ENCODE measurements around the gene CD14. TPM values are rescaled to one million over a fixed set of nuclear protein-coding genes. Genes with fewer than 3 reads are reported as not detected.

CD14 gene
- total RNA-seq, 1 experiment from 2014 or later, result 0.42 TPM

DNA sequence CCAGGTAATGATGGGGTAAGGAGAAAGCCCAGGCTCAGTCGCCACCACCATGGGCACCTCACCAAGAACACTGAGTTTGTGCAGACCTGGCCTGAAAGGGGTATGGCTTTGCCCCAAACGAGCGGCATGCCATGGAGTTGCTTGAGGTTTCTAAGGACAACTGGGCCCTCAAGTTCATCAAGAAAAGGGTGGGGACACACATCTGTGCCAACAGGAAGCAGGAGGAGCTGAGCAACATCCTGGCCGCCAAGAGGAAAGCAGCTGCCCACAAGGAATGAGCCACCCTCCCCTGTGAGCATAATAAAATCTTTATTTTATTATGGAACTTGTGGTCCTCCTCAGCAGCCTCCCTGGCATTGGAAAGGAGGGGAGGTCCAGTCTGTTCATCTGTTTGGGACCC is 23.8 kb downstream of the CD14 start:
- H3K9ac ChIP-seq (ENCODE audit: low read length), result no peak overlapping the region
- RAD21 ChIA-PET (ENCODE audit: low non-redundant PET in 1 of 2, low total read pairs in 2 of 2, uncharacterized antibody in 2 of 2, unreplicated experiment in 2 of 2), result no interaction called here

GRCh38 chr5:140608722-140609121 is 24.3 kb downstream of the CD14 start:
- no peak for ATAC-seq
- Histone ChIP-seq H3K4me2 (ENCODE audit: low read length) (no peak overlapping the region), H3K4me3 (replicated peaks in 1 of 2; ENCODE audit: low read depth in 1 of 2, low read length in 2 of 2) (no peak overlapping the region), H4K20me1 (ENCODE audit: insufficient read depth) (no peaks in the 10 kb centered on the region), H3K9me2 (ENCODE audit: insufficient read depth) (no peaks in the 10 kb centered on the region), H3K27ac (ENCODE audit: low read depth, low read length) (no peak overlapping the region), H3K9ac (ENCODE audit: low read length) (no peak overlapping the region), H3K36me3 (ENCODE audit: control insufficient read depth in 1 of 2, insufficient read depth in 2 of 2, low read length in 2 of 2) (no peaks in the 10 kb centered on the region), H3K27me3 (ENCODE audit: insufficient read depth, low read length) (no peaks in the 10 kb centered on the region), H3K4me1 (ENCODE audit: control insufficient read depth in 1 of 2, insufficient read depth in 2 of 2, low read length in 2 of 2) (no peaks in the 10 kb centered on the region), H3K9me3 (ENCODE audit: control insufficient read depth in 1 of 2, insufficient read depth in 1 of 2, low read depth in 1 of 2, low read length in 2 of 2) (no peaks in the 10 kb centered on the region), H2AFZ (ENCODE audit: low read depth, low read length, poor library complexity, severe bottlenecking) (no peak overlapping the region), H3K79me2 (ENCODE audit: insufficient read depth, low read length) (no peaks in the 10 kb centered on the region)
- BruUV-seq (replicated peaks), result no TSS peak
- CTCF ChIA-PET, result no interaction called here
- intact Hi-C loops (cut with micrococcal nuclease), result no loop called here
- POLR2A ChIA-PET, result interaction anchor here (0.6 kb wide), 1 partner anchor 53 kb away, joined by 5 read pairs; no protein-coding TSS in a partner anchor
- RAD21 ChIA-PET (ENCODE audit: low non-redundant PET in 1 of 2, low total read pairs in 2 of 2, uncharacterized antibody in 2 of 2, unreplicated experiment in 2 of 2), result no interaction called here
- DNase-seq (ENCODE audit: low read depth, low spot score), result no peak
- TF ChIP-seq POLR2AphosphoS5 (IDR thresholded peaks at IDR 0.05; ENCODE audit: low read depth, low read length) (no peak), EGR1 (IDR thresholded peaks at IDR 0.05; ENCODE audit: low read depth) (no peak), SRF (IDR thresholded peaks at IDR 0.05; ENCODE audit: low read depth) (no peak), MAX (IDR thresholded peaks at IDR 0.05) (no peak), CEBPB (IDR thresholded peaks at IDR 0.05; ENCODE audit: low read depth) (no peak), TCF7L2 (IDR thresholded peaks at IDR 0.05; ENCODE audit: borderline replicate concordance, extremely low read depth, insufficient read depth, insufficient read length) (no peak), EZH2 (IDR thresholded peaks at IDR 0.05) (no peak), ATF3 (IDR thresholded peaks at IDR 0.05) (no peak), ZNF274 (IDR thresholded peaks at IDR 0.05; ENCODE audit: low read depth, low read length) (no peak), FOSL1 (IDR thresholded peaks at IDR 0.05; ENCODE audit: low read depth) (no peak)
- TF ChIP-seq, protein P1, sequence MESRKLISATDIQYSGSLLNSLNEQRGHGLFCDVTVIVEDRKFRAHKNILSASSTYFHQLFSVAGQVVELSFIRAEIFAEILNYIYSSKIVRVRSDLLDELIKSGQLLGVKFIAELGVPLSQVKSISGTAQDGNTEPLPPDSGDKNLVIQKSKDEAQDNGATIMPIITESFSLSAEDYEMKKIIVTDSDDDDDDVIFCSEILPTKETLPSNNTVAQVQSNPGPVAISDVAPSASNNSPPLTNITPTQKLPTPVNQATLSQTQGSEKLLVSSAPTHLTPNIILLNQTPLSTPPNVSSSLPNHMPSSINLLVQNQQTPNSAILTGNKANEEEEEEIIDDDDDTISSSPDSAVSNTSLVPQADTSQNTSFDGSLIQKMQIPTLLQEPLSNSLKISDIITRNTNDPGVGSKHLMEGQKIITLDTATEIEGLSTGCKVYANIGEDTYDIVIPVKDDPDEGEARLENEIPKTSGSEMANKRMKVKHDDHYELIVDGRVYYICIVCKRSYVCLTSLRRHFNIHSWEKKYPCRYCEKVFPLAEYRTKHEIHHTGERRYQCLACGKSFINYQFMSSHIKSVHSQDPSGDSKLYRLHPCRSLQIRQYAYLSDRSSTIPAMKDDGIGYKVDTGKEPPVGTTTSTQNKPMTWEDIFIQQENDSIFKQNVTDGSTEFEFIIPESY (IDR thresholded peaks at IDR 0.05; ENCODE audit: extremely low read depth, insufficient replicate concordance, low read length), result no peak

More for the DNA sequence above, 23.8 kb downstream of the CD14 start:
- Histone ChIP-seq H3K36me3 (ENCODE audit: control insufficient read depth in 1 of 2, insufficient read depth in 2 of 2, low read length in 2 of 2) (no peaks in the 10 kb centered on the region), H2AFZ (ENCODE audit: low read depth, low read length, poor library complexity, severe bottlenecking) (no peak overlapping the region), H3K27me3 (ENCODE audit: insufficient read depth, low read length) (no peaks in the 10 kb centered on the region), H3K4me3 (replicated peaks in 1 of 2; ENCODE audit: low read depth in 1 of 2, low read length in 2 of 2) (no peak overlapping the region), H4K20me1 (ENCODE audit: insufficient read depth) (no peaks in the 10 kb centered on the region), H3K4me2 (ENCODE audit: low read length) (no peak overlapping the region), H3K79me2 (ENCODE audit: insufficient read depth, low read length) (no peaks in the 10 kb centered on the region), H3K4me1 (ENCODE audit: control insufficient read depth in 1 of 2, insufficient read depth in 2 of 2, low read length in 2 of 2) (no peaks in the 10 kb centered on the region), H3K27ac (ENCODE audit: low read depth, low read length) (no peak overlapping the region), H3K9me2 (ENCODE audit: insufficient read depth) (no peaks in the 10 kb centered on the region), H3K9me3 (ENCODE audit: control insufficient read depth in 1 of 2, insufficient read depth in 1 of 2, low read depth in 1 of 2, low read length in 2 of 2) (no peaks in the 10 kb centered on the region)
- no peak for ATAC-seq
- ChIA-PET POLR2A (interaction anchor here (0.6 kb wide), 1 partner anchor 53 kb away, joined by 5 read pairs; no protein-coding TSS in a partner anchor), CTCF (no interaction called here)
- DNase-seq (ENCODE audit: low read depth, low spot score), result no peak
- intact Hi-C loops (cut with micrococcal nuclease), result no loop called here
- no peak for TF ChIP-seq RAD21 (IDR thresholded peaks at IDR 0.05; ENCODE audit: low read depth)
- TF ChIP-seq, protein P2, sequence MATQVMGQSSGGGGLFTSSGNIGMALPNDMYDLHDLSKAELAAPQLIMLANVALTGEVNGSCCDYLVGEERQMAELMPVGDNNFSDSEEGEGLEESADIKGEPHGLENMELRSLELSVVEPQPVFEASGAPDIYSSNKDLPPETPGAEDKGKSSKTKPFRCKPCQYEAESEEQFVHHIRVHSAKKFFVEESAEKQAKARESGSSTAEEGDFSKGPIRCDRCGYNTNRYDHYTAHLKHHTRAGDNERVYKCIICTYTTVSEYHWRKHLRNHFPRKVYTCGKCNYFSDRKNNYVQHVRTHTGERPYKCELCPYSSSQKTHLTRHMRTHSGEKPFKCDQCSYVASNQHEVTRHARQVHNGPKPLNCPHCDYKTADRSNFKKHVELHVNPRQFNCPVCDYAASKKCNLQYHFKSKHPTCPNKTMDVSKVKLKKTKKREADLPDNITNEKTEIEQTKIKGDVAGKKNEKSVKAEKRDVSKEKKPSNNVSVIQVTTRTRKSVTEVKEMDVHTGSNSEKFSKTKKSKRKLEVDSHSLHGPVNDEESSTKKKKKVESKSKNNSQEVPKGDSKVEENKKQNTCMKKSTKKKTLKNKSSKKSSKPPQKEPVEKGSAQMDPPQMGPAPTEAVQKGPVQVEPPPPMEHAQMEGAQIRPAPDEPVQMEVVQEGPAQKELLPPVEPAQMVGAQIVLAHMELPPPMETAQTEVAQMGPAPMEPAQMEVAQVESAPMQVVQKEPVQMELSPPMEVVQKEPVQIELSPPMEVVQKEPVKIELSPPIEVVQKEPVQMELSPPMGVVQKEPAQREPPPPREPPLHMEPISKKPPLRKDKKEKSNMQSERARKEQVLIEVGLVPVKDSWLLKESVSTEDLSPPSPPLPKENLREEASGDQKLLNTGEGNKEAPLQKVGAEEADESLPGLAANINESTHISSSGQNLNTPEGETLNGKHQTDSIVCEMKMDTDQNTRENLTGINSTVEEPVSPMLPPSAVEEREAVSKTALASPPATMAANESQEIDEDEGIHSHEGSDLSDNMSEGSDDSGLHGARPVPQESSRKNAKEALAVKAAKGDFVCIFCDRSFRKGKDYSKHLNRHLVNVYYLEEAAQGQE (IDR thresholded peaks at IDR 0.05; ENCODE audit: low read depth), result no peak
- TF ChIP-seq POLR2A (IDR thresholded peaks at IDR 0.05; ENCODE audit: borderline replicate concordance, extremely low read depth, insufficient read depth, insufficient read length), result no peak
- BruUV-seq (replicated peaks), result no TSS peak
